Measurements from ENCODE around the gene VPS13A. TPM values are rescaled to one million over a fixed set of nuclear protein-coding genes. Genes with fewer than 3 reads are reported as not detected.

Gene VPS13A
- total RNA-seq, 1 experiment from 2014 or later: 52.8 TPM

DNA sequence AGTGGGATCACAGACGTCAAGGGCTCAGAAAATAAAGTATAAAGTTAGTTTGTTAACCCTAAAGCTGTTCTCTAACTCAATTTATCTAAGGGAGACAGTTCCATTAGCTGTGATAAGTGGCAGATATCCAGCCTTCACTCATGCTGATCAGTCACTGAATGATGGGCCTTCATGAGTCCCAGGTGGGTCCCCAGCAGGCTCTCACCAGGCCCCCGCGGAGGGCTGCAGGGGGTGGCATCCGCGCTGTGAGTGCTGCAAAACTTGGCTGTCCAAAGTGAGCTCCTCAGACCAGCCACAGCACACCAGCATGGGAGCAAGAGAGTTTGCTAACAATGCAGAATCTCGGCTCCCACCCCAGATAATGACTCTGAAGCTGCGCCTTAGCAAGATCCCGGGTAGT is 283.6 kb downstream of the VPS13A start:
- no TSS peak for BruUV-seq (replicated peaks)
- TF ChIP-seq SIN3A (IDR thresholded peaks at IDR 0.05; ENCODE audit: low read depth) (no peak), POLR2A (IDR thresholded peaks at IDR 0.05; ENCODE audit: borderline replicate concordance, extremely low read depth, insufficient read depth, insufficient read length) (no peak), TCF7L2 (IDR thresholded peaks at IDR 0.05; ENCODE audit: borderline replicate concordance, extremely low read depth, insufficient read depth, insufficient read length) (no peak), REST (IDR thresholded peaks at IDR 0.05; ENCODE audit: low read depth) (no peak), POLR2AphosphoS5 (IDR thresholded peaks at IDR 0.05; ENCODE audit: low read depth, low read length) (no peak), SRF (IDR thresholded peaks at IDR 0.05; ENCODE audit: low read depth) (no peak), YY1 (IDR thresholded peaks at IDR 0.05; ENCODE audit: extremely low read depth, insufficient replicate concordance, low read depth, low read length) (no peak), FOSL1 (IDR thresholded peaks at IDR 0.05; ENCODE audit: low read depth) (no peak), ELF1 (IDR thresholded peaks at IDR 0.05; ENCODE audit: borderline replicate concordance, low read depth) (no peak), CBX3 (IDR thresholded peaks at IDR 0.05; ENCODE audit: low read depth) (no peak), SP1 (IDR thresholded peaks at IDR 0.05; ENCODE audit: low read depth) (no peak), RAD21 (IDR thresholded peaks at IDR 0.05; ENCODE audit: low read depth) (no peak)
- TF ChIP-seq, protein P1, sequence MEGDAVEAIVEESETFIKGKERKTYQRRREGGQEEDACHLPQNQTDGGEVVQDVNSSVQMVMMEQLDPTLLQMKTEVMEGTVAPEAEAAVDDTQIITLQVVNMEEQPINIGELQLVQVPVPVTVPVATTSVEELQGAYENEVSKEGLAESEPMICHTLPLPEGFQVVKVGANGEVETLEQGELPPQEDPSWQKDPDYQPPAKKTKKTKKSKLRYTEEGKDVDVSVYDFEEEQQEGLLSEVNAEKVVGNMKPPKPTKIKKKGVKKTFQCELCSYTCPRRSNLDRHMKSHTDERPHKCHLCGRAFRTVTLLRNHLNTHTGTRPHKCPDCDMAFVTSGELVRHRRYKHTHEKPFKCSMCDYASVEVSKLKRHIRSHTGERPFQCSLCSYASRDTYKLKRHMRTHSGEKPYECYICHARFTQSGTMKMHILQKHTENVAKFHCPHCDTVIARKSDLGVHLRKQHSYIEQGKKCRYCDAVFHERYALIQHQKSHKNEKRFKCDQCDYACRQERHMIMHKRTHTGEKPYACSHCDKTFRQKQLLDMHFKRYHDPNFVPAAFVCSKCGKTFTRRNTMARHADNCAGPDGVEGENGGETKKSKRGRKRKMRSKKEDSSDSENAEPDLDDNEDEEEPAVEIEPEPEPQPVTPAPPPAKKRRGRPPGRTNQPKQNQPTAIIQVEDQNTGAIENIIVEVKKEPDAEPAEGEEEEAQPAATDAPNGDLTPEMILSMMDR (IDR thresholded peaks at IDR 0.05 in 2 of 3, conservative IDR thresholded peaks at IDR 0.05 in 1 of 3; ENCODE audit: borderline replicate concordance in 1 of 3, insufficient read depth in 1 of 3, low read depth in 2 of 3, low read length in 2 of 3): no peak
- TF ChIP-seq, protein P2, sequence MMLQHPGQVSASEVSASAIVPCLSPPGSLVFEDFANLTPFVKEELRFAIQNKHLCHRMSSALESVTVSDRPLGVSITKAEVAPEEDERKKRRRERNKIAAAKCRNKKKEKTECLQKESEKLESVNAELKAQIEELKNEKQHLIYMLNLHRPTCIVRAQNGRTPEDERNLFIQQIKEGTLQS (IDR thresholded peaks at IDR 0.05): no peak
- POLR2A ChIA-PET: no interaction called here
- H3K27me3 ChIP-seq (ENCODE audit: insufficient read depth, low read length): no peaks in the 10 kb centered on the region
- RAD21 ChIA-PET (ENCODE audit: low non-redundant PET in 1 of 2, low total read pairs in 2 of 2, uncharacterized antibody in 2 of 2, unreplicated experiment in 2 of 2): no interaction called here
- no peaks in the 10 kb centered on the region for H3K9me2 ChIP-seq (ENCODE audit: insufficient read depth)
- no peak overlapping the region for H3K27ac ChIP-seq (ENCODE audit: low read depth, low read length)
- DNase-seq (ENCODE audit: low read depth, low spot score) (no peak), ATAC-seq (no peak)
- H3K36me3 ChIP-seq (ENCODE audit: control insufficient read depth in 1 of 2, insufficient read depth in 2 of 2, low read length in 2 of 2): no peaks in the 10 kb centered on the region
- H3K4me2 ChIP-seq (ENCODE audit: low read length): no peak overlapping the region
- CTCF ChIA-PET: no interaction called here
- H4K20me1 ChIP-seq (ENCODE audit: insufficient read depth): no peaks in the 10 kb centered on the region
- peaks cover 0 to 3% of the 10 kb centered on the region in 2 experiments; a peak in 2 of 4 replicates for H3K4me1 ChIP-seq (ENCODE audit: control insufficient read depth in 1 of 2, insufficient read depth in 2 of 2, low read length in 2 of 2)
- no peaks in the 10 kb centered on the region for H3K79me2 ChIP-seq (ENCODE audit: insufficient read depth, low read length)
- H3K4me3 ChIP-seq (replicated peaks in 1 of 2; ENCODE audit: low read depth in 1 of 2, low read length in 2 of 2): no peak overlapping the region
- intact Hi-C loops (cut with micrococcal nuclease): no loop called here
- H2AFZ ChIP-seq (ENCODE audit: low read depth, low read length, poor library complexity, severe bottlenecking): no peak overlapping the region
- no peak overlapping the region for H3K9ac ChIP-seq (ENCODE audit: low read length)
- H3K9me3 ChIP-seq (ENCODE audit: control insufficient read depth in 1 of 2, insufficient read depth in 1 of 2, low read depth in 1 of 2, low read length in 2 of 2): no peaks in the 10 kb centered on the region

All from HCT116 (cell line).